Endometrial microvascular endothelial cells (primary cell): ENCODE results near the gene ADAP1. TPM values are rescaled to one million over a fixed set of nuclear protein-coding genes. Genes with fewer than 3 reads are reported as not detected.
"Not testable (repeated sequence)": the region's sequence is repeated elsewhere in the genome, so short reads cannot be mapped to it uniquely, and the experiment has no call there.

Experiments
- in situ Hi-C: cut with HindIII; loops from 2 replicates; pipeline ENCODE4 v1.10.0; 2017; ENCODE audit warnings: low sequenced_read_pairs, low pct_unique_long_range_greater_than_20kb; ENCODE audit errors: inconsistent ontology term
- total RNA-seq: library from RNA; depleted of rRNA; stranded (reverse); fragments of >200 nt; gene quantifications from one replicate; pipeline ENCODE4 v1.2.3, GENCODE V29; 2015; ENCODE audit errors: inconsistent ontology term

ADAP1 gene
- total RNA-seq, 1 donor from 2014 or later: 6.4 TPM

DNA sequence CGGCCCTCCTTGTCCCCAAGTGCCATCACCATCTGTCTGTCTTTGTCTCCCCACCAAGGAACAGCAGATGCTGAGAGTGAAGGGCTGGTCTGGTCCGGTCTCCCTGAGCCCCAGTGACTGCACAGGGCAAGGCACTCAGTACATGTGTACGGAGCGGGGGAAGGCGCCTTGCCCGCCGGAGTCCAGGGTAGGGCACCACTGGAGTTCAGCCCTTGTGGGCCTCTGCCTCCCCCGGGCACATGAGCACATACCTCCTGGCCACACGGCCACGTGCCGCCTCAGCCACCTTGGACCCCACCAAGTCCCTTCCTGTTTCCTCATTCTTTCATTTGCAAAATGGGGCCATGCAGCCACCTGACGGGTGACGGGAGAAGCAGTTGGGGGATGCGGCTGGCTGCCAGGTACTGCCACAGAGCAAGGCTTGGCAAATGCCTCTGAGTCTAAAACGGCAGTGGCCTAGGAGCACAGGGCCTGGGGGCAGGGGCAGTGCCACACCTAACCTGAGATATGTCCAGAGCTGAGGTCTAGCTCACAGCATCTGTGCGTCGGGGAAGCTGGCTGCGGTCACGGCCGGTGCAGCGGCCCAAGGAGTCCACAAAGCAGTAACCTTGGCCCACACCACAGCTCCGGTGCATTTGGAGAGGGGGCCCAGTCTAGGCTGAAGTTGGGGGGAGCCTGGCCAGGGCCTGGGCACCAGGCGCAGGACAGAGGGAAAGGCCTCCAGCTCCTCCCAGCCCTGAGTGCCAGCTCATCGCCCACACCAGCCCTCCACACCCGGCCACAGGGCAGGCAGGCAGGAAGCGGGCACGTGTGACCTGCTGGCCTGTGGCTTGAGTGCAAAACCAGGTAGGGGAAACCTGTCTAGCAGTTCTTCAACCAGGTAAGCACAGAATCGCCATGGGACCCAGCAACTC is 5.2 kb downstream of the ADAP1 start:
- in situ Hi-C loops: no loop called here

DNA sequence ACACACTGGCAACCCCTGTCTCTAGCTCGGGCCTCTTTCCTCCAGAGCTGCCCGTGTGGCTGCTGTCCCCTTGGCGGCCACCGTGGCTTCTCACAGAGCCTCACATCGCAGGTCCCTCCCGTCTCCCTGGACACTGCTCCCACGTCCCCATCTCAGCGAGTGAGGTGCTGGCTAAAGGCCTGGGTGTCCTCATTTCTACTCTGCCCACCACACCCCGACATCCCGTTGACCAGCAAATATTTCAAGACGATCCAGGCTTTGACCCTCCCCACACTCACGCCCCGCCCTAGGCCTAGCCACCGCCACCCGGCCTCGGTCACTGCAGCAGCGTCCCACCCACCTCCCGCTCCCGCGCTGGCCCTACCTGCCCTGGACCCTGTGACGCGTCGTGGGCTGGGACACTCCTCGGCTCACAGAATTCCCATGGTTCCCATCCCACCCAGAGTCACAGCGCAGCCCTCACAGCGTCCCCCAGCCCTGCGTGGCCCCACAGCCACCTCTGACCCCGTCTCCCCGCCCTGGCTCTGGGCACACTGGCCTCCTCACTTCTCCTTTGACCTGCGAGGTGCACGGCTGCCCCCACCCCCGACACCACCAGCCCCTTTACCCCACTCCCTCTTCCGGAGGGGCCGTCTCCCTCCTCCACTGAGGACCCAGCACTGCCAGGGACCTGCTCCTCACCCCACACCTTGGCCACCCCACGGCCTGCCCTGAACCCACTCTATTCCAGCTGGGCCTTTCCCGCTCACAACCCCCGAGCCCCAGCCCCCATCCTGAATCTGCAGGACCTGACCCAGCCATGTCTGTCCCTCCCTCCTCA is 6.9 kb downstream of the ADAP1 start:
- in situ Hi-C loops: no loop called here

DNA sequence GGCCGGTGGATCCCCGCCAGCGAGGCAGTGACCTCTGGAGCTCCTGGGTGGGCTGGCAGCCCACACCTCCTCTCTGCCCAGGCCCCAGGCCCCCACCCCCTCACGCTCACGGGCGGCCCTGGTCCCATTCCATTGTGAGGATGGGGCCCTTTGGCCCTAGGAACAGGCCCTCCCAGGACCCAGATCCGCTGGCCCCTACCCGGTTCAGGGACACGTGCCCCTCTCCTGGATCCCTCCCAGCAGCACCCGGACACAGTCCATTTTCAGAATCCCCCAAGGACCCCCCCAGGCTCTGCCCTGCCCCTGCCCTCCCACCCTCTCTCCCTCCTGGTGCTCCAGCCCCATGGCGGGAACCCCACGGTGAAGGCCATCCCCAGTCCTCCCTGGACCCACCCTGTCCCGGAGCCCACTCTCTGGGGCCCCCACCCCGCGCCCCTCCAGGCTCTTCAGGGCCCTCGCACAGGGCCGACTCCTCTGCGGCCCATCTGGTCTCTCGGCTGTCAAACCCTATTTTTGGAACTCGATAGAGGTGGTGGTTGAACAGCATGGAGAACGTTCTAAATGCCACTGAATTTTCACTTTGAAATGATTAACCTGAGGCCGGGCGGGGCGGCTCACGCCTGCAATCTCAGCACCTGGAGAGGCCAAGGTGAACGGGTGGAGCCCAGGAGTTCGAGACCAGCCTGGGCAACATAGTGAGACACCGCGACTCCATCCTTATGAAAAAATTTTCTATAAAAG is 8.1 kb downstream of the ADAP1 start:
- in situ Hi-C loops: no loop called here

DNA sequence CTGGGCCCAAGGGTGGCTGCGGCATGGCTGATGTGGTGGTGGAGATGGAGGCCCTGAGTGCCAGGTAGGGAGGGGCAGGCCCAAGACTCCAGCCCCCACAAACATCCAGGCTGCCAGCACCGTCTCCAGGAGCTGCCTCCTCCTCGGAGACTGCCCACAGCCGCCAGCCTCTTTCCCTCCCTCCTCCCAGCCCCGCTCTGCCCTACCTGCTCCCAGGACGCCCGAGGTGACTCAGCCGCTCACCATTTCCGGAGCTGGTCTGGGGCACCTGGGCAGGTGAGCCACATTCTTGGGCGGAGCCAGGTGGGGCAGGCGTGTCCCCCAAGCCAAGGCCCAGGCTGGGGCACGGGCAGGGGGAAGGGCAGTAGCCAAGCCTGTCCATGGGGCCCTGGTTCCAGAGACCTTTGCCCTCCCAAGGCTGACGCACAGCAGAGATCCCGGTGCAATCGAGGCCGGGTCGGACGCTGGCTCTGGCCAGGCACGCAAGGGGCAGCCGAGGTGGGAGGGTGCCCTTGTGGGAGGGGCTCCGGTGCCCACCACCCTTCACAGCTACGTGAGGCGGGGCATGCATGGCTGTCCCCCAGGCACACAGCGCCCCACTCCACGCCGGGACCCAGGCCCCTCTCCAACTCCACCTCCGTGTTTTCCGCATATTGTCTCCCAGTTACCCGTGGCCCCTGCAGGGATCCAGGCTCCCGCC is 8.8 kb downstream of the ADAP1 start:
- in situ Hi-C loops: no loop called here

DNA sequence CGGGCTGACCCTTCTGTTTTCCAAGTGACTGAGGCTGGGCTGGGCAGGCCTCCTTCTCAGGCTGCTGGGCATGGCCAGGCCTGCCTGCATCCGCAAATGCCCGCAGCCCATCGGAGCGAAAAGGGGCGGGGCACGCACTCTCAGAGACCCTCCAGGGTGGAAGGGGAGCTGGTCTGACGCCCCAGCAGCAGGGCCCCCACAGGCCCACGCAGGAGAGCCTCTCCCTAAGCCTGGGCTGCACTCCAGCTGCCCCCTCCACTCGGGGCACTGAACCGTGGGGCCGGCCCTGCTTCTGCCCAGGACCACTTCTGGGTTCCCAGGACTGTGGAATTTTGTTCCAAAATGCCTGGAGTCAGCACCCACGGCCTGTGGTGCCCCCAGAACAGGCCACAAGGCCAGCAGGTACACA is 9.3 kb downstream of the ADAP1 start:
- in situ Hi-C loops: no loop called here

DNA sequence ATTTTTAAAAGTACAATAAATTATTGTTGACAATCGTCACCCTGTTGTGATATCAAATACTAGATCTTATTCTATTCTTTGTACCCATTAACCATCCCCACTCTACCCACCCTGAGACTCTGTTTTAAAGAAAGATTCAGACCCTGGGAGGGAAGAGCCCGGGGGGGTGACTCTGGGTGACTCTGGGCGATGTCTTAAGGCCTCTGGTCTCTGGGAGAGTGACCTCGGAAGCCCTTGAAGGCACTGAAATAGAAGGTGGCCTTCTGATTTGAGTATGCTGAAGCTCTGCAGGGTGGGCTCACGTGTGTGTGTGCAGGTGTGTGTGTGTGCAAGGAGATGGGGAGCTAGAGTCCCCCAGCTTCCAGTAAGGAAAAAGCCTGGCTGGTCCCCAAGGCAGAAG is 9.7 kb downstream of the ADAP1 start:
- in situ Hi-C loops: no loop called here

DNA sequence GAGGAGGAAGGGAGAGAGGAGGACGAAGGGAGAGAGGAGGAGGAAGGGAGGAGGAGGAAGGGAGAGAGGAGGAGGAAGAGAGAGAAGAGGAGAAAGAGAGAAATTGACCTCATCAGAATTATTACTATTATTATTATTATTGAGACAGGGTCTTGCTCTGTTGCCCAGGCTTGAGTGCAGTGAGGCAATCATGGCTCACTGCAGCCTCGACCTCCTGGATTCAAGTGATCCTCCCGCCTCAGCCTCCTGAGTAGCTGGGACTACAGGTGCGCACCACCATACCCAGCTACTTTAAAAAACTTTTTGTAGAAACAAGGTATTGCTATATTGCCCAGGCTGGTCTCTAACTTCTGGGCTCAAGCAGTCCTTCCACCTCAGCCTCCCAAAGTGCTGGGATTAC is 10.7 kb downstream of the ADAP1 start:
- in situ Hi-C loops: not testable (repeated sequence)

DNA sequence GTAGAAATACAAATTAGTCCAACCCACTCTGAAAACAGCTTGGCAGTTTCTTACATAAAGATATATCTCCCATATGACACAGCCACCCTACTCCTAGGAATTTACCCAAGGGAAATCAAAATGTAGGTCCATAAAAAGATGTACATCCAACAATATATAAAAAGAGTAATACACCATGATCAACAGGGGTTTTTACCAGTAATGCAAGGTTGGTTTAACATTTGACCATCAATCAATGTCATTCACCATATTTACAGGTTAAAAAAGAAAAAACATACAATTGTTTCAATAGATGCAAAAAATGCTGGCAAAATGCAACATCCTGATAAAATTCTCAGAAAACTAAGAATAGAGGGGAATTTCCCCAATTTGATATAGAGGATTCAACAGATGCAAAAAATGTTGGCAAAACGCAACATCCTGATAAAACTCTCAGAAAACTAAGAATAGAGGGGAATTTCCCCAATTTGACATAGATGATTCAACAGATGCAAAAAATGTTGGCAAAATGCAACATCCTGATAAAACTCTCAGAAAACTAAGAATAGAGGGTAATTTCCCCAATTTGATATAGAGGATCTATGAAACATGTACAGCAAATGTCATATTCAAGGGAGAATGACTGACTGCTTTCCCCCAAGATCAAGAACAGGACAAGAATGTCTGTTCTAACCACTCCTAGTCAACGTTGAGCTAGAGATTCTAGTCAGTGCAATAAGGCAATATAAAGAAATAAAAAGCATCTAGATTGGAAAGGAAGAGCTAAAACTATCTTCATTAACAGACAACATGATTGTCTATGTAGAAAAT is 13.7 kb downstream of the ADAP1 start:
- in situ Hi-C loops: no loop called here

DNA sequence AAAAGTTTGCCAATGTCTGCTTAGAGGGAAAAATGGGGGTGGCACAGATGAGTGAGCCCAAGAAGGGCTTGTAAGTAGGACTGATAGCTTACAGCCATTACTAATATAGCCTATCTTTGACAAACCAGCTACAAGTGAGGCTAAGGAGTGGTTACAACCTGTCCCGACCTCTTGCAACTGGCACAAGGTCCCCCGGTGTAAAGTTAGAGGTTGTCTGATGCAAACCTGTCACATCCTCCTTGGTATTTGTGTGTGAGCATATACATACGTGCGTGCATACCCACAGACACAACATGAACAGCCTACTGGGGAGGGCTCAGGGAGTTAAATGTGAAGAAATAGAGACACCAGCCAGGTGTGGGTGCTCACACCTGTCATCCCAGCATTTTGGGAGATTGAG is 14.6 kb downstream of the ADAP1 start:
- in situ Hi-C loops: no loop called here

DNA sequence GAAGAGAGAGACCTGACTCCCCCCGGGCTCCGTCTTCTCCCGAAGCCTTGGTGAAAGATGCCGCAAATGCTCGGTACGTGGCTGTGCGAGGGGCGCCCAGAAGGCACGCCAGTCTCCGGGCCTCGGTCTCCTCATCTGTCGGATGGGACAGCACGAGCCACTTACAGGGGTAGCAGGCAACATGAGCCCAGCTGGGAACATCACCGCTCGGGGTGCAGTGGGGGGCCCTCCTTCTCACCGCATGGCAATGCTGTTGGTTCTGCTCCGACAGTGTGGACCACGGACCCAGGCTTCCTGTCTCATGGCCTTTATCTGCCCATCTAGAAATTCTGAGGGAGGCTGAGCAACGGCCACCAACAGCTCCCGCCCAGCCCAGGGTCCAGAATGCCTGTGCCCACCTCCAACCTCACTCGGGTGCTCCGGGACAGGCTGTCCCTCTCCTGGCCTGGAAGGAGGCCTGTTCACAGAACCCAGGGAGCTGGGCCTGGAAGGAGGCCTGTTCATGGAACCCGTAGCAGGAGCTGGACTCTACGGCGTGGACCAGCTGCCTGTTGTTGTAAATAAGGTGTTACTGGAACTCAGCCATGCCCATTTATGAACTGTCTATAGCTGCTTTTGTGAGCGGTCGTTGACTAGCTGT is 15.8 kb downstream of the ADAP1 start:
- in situ Hi-C loops: no loop called here

DNA sequence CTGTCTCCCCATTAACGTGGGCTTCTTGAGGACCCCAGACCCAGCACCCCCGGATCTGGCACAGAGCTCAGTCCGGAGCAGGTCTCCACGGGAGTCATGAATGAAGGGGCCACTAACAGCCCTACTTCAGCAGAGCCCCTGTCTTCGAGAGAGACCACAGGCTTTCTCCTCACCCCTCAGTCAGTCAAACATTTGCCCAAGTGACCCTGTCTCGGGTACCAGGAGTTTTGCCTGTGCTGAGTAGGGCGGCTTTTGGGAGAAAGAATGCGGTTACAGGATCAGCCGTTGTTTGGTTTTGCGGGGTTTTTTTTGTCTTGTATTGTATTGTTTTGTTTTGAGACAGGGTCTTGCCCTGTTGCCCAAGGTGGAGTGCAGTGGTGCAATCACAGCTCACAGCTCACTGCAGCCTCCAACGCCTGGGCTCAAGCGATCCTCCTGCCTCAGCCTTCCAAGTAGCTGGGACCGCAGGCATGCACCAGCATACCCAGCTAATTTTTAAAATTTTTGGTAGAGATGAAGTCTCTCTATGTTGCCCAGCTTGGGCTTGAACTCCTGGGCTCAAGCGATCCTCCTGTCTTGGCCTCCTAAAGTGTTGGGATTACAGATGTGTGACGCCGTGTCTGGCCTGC is 16.5 kb downstream of the ADAP1 start:
- in situ Hi-C loops: no loop called here

DNA sequence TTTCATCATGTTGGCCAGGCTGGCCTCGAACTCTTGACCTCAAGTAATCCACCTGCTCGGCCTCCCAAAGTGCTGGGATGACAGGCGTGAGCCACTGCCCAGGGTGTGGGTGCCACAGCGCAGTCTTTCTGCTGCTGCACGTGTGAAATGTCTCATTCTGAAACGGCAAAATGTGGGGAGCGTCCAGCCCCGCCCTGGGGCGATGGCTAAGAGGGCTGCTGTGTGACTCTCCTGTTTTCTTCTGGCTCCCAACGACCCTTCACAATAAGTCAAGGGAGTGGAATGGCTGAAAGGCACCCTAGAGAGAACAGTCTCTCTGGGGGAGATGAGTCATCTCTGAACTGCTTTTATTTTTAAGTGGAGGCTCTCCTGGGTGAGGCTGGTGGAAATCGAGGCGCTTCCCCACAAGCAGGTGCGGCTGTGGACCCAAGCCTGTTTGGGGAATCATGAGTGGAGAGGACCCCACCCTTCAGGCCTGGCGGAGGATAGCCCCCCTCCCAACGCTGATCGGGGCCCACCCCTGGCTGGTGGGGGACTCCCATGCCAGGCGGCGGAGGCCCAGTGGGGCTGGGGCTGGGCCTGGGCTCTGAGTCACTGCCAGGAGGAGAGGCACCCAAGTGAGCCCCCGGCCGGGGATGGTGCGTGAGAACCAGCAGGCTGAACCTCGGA is 18.0 kb downstream of the ADAP1 start:
- in situ Hi-C loops: no loop called here

DNA sequence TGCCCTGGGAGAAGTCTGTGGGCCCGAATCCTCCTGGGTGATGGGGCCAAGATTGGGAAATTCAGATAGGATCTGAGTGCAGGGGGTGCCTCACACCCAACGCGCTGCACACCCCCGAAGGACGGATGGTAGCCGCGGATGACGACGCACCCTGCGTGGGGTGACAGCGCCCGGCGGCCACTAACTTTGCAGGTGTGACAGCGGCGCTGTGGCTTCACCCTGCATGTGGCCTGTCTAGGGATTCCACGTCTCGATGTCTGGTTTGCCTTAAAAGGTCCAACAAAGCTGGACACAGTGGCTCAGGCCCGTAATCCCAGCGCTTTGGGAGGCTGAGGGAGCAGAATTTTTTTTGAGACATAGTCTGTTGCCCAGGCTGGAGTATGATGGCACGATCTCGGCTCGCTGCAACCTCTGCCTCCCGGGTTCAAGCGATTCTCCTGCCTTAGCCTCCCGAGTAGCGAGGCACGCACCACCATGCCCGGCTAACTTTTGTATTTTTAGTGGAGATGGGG is 18.6 kb downstream of the ADAP1 start:
- in situ Hi-C loops: no loop called here

DNA sequence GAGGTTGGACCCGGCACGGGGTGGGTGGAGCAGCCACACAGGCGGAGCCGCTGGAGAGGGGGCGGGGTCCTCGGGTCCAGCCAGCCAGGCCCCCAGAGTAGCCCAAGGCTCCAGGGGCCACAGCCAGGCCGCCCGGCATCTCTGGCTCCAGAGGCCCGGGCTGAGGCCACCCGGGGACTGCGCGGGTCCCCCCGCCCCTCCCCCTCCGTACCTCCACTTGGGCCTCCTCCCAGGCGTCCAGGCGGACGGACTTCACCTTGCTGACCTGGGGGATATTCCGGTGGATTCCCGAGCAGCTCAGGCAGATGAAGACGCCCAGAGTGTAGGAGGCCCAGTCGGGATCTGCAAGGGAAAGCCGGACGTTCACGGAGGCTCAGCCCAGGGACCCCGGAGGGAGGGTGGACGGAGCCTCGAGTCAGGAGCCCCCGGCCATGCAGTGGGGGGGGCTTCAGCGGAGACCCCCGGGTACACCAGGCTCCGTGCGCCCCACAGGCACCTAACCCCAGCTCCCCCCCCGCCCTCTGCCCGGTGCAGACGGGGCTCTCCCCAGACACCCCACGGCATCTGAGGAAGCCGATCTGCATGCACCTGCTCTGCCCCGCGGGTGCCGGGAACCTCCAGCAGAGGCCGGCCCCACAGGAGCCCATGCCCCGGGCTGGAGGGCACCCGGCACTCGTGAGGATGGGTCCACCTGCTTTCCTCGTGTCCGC is 19.2 kb downstream of the ADAP1 start:
- in situ Hi-C loops: no loop called here

DNA sequence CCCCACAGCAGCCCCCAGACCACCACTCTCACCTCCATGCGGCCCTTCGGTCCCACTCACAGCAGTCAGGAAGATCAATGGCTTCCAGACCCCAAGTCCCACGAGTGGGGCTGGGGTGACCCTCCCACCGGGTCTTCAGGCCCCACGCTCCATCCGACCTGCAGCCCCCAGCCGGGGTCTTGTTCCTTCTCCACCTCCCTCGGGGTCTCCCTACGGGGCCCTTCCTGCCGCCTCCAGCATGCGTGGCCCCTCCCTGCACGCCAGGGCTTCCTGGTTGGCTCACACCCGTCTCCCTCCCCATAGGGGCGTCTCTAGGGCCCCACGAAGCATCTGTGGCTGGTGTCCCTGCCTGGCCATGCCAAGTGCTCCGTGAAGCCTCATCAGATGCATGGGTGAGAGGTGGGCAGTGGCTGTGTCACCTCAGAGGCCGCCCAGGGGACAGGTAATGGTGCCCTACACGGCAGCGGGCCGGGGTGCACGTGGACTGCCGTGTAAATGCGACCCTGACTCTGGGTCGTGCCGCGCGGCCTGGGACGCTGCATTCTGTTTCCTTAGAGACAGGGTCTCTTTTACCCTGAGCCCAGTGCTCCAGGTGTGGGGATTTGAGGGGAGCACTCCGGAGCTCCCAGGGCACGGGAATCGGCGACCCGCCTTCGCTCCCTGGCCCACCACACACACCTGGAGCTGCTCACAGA is 19.9 kb downstream of the ADAP1 start:
- in situ Hi-C loops: no loop called here

DNA sequence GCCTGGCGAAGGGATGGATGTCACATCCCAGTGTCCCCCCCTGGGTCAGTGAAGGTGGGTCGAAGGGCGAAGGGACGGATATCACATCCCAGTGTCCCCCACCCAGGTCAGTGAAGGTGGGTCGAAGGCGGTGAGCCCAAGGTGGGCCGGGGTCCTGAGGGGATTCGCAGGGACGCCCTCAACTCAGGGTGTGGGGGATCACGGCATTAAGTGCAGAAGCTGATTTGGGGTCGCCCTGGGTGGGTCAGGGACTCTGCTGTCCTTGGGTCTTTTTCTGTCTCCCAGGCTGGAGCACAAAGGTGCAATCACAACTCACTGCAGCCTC is 21.9 kb downstream of the ADAP1 start:
- in situ Hi-C loops: no loop called here
